Upper lobe of left lung (tissue), 4 donors: ENCODE results near the gene MDP1.

ENCODE experiments used
- POLR2A ChIP-seq, 4 donors: fragments of 450-650 bp; IDR thresholded peaks; one replicate each; pipeline ENCODE4 v1.5.1; 2016 to 2017; ENCODE audit warnings: antibody characterized with exemption in 4 of 4, mild to moderate bottlenecking in 2 of 4
- POLR2AphosphoS5 ChIP-seq, 2 donors: sonication (generic); formaldehyde crosslinking; IDR thresholded peaks; one replicate each; pipeline ENCODE4 v1.5.1; 2017; ENCODE audit warnings: antibody characterized with exemption in 2 of 2
- TF ChIP-seq, protein P1 (sequence below), 6 experiments: fragments of 450-650 bp in 4 of 6; fragments of 200-600 bp in 2 of 6; sonication (generic) in 2 of 6; IDR thresholded peaks; one replicate each; pipeline ENCODE4 v1.5.1; 2016 to 2019; ENCODE audit warnings: antibody characterized with exemption in 6 of 6

DNA sequence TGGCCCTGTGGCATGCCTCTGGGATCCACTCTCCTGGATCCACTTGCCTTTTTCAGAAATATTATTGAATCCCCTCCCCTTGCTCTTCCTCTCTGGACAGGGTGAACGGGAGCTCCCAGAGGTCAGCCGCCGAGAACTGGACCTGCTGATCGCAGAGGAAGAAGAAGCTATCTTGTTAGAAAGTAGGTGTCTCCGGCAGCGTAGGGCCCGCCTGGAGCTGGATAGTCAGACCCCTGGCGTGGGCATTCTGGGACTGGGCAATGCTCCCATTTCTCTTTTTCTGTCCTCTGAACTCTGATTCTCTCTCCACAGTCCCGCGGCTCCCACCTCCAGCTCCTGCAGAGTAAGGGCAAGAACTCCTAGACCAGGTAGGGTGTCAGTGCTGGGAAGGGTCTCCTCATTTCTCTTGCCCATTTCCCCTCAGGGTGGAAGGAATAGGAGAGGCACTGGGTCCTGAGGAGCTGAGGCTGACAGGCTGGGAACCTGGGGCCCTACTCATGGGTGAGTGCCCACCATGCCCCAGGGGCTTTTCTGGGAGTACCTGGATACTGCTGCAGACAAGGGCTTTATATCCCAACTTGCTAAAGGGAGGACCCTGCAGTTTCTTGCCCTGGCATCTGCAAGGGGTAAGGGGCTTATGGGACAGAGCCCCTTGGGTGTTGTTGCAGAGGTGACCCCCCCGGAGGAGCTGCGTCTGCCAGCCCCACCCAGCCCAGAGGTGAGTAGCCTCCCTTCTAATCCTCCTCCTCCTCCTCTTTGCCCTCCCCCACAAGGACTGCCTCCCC lies 38.6 kb downstream of the MDP1 start:
- no peak for TF ChIP-seq POLR2A (IDR thresholded peaks at IDR 0.05)
- TF ChIP-seq, protein P1, sequence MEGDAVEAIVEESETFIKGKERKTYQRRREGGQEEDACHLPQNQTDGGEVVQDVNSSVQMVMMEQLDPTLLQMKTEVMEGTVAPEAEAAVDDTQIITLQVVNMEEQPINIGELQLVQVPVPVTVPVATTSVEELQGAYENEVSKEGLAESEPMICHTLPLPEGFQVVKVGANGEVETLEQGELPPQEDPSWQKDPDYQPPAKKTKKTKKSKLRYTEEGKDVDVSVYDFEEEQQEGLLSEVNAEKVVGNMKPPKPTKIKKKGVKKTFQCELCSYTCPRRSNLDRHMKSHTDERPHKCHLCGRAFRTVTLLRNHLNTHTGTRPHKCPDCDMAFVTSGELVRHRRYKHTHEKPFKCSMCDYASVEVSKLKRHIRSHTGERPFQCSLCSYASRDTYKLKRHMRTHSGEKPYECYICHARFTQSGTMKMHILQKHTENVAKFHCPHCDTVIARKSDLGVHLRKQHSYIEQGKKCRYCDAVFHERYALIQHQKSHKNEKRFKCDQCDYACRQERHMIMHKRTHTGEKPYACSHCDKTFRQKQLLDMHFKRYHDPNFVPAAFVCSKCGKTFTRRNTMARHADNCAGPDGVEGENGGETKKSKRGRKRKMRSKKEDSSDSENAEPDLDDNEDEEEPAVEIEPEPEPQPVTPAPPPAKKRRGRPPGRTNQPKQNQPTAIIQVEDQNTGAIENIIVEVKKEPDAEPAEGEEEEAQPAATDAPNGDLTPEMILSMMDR (IDR thresholded peaks at IDR 0.05) = no peak
- TF ChIP-seq POLR2AphosphoS5 (IDR thresholded peaks at IDR 0.05) = no peak
